SK-N-SH treated with all-trans-retinoic acid at 6 μM for 48 hours (cell line): ENCODE measurements around the gene TTYH2.

ENCODE experiments used
- ATAC-seq: fragments of 200-7000 bp; cut with Tn5 transposase; 3 replicates; pipeline ENCODE4 v1.9.1; 2020; ENCODE audit warnings: mild to moderate bottlenecking, moderate library complexity
- ARNTL ChIP-seq: fragments of 450-650 bp; formaldehyde crosslinking; IDR thresholded peaks from 2 replicates; pipeline ENCODE4 v1.5.0; 2020; ENCODE audit warnings: low read depth, mild to moderate bottlenecking, moderate library complexity, borderline replicate concordance
- BACH2 ChIP-seq: fragments of 250-450 bp; sonication (Bioruptor Pico); IDR thresholded peaks from 2 replicates; pipeline ENCODE4 v1.9.0; 2021; ENCODE audit warnings: mild to moderate bottlenecking, borderline replicate concordance
- CSDC2 ChIP-seq: fragments of 250-450 bp; sonication (Bioruptor Pico); IDR thresholded peaks from 2 replicates; pipeline ENCODE4 v1.5.0; 2020; ENCODE audit warnings: mild to moderate bottlenecking, moderate library complexity
- GLIS3 ChIP-seq: fragments of 250-450 bp; sonication (Bioruptor Pico); IDR thresholded peaks from 2 replicates; pipeline ENCODE4 v1.5.0; 2020; ENCODE audit warnings: mild to moderate bottlenecking, moderate library complexity
- OSR1 ChIP-seq: fragments of 250-450 bp; sonication (Bioruptor Pico); IDR thresholded peaks from 2 replicates; pipeline ENCODE4 v1.8.0; 2022; ENCODE audit warnings: moderate library complexity, mild to moderate bottlenecking, inconsistent platforms
- PPARA ChIP-seq: fragments of 250-450 bp; sonication (Bioruptor Pico); IDR thresholded peaks from 2 replicates; pipeline ENCODE4 v1.5.0; 2020; ENCODE audit warnings: mild to moderate bottlenecking, borderline replicate concordance
- RARB ChIP-seq: fragments of 250-450 bp; sonication (Bioruptor Pico); IDR thresholded peaks from 2 replicates; pipeline ENCODE4 v1.8.0; 2021; ENCODE audit warnings: mild to moderate bottlenecking, moderate library complexity
- SNAI2 ChIP-seq: fragments of 250-450 bp; sonication (Bioruptor Pico); IDR thresholded peaks from 2 replicates; pipeline ENCODE4 v1.5.0; 2020; ENCODE audit warnings: mild to moderate bottlenecking, moderate library complexity
- TCF4 ChIP-seq: fragments of 250-450 bp; sonication (Bioruptor Pico); IDR thresholded peaks from 2 replicates; pipeline ENCODE4 v1.8.0; 2021; ENCODE audit warnings: mild to moderate bottlenecking, moderate library complexity, borderline replicate concordance
- TOX ChIP-seq: fragments of 250-450 bp; sonication (Bioruptor Pico); IDR thresholded peaks from 2 replicates; pipeline ENCODE4 v1.8.0; 2021; ENCODE audit warnings: mild to moderate bottlenecking, moderate library complexity, borderline replicate concordance
- ZC3H10 ChIP-seq: fragments of 250-450 bp; sonication (Bioruptor Pico); IDR thresholded peaks from 2 replicates; pipeline ENCODE4 v1.5.1; 2021; ENCODE audit warnings: mild to moderate bottlenecking, moderate library complexity
- ZFP3 ChIP-seq: fragments of 250-450 bp; sonication (Bioruptor Pico); IDR thresholded peaks from 2 replicates; pipeline ENCODE4 v1.5.0; 2020; ENCODE audit warnings: mild to moderate bottlenecking, moderate library complexity
- ZFP30 ChIP-seq: fragments of 450-650 bp; formaldehyde crosslinking; IDR thresholded peaks from 2 replicates; pipeline ENCODE4 v1.5.0; 2022; ENCODE audit warnings: mild to moderate bottlenecking, moderate library complexity
- ZNF565 ChIP-seq: fragments of 450-650 bp; formaldehyde crosslinking; conservative IDR thresholded peaks from 2 replicates; pipeline ENCODE4 v1.5.0; 2020; ENCODE audit warnings: low read depth, mild to moderate bottlenecking, moderate library complexity
- ZNF70 ChIP-seq: fragments of 450-650 bp; formaldehyde crosslinking; IDR thresholded peaks from 2 replicates; pipeline ENCODE4 v1.5.0; 2020; ENCODE audit warnings: mild to moderate bottlenecking, moderate library complexity
- TF ChIP-seq, protein P1 (sequence below): fragments of 250-450 bp; sonication (Bioruptor Pico); IDR thresholded peaks from 2 replicates; pipeline ENCODE4 v1.5.1; 2021; ENCODE audit warnings: mild to moderate bottlenecking, moderate library complexity
- TF ChIP-seq, protein P2 (sequence below): fragments of 250-450 bp; sonication (Bioruptor Pico); IDR thresholded peaks from 2 replicates; pipeline ENCODE4 v1.8.0; 2020; ENCODE audit warnings: mild to moderate bottlenecking, moderate library complexity, borderline replicate concordance
- TF ChIP-seq, protein P3 (sequence below): fragments of 250-450 bp; sonication (Bioruptor Pico); IDR thresholded peaks from 2 replicates; pipeline ENCODE4 v1.8.0; 2021; ENCODE audit warnings: low read depth, mild to moderate bottlenecking, moderate library complexity, borderline replicate concordance
- TF ChIP-seq, protein P4 (sequence below): fragments of 250-450 bp; sonication (Bioruptor Pico); IDR thresholded peaks from 2 replicates; pipeline ENCODE4 v1.5.0; 2020; ENCODE audit warnings: mild to moderate bottlenecking, moderate library complexity

TTYH2 gene

DNA sequence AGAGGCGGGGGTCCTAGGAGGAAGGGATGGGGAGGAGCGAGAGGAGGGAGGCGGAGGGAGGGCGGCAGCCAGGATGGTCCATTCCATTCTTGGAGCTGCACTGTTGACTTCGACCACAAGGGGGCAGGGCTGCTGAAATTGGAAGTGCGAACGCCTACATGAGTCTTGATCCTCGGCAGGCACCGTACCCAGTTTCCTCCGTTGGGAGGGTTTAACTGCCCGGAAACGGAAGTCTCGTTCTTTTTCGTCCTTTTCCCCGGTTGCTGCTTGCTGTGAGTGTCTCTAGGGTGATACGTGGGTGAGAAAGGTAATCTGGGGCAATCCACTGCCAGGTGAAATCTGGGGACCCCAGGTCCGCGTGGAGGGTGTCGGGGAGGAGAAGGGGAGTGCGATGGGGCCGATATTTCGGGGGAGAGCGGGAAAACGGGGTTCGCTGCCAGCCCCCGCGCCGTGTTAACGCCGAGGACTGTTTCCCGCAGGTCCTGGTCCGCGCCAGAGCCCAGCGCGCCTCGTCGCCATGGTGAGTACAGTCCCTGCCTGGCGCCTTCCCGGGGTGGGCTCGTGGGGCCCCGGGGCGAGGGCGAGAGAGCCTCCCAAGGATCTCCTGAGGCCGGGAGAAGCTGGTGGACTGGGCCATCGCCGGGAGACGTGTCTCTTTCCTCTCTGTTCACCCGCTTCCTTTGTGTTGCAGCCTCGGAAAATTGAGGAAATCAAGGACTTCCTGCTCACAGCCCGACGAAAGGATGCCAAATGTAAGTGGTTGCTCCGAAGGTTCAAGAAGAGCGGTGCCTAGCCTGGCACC is 9.7 kb upstream of the TTYH2 start, which contains the start of gene RPL38 (continued):
- TF ChIP-seq ZFP30 (CRISPR knock-in tag): no peak
- TF ChIP-seq TCF4: peak; percentile 50; the same call in 1 of the 2 replicates
- TF ChIP-seq ZNF565 (CRISPR knock-in tag): no peak
- TF ChIP-seq ZNF70: peak; percentile 55; the same call in 1 of the 2 replicates
- TF ChIP-seq GLIS3 (CRISPR knock-in tag): peak; percentile 90; the same call in 1 of the 2 replicates
- no peak for TF ChIP-seq BACH2 (CRISPR knock-in tag)
- TF ChIP-seq SNAI2 (CRISPR knock-in tag): no peak
- peak; percentile 73; the same call in 1 of the 2 replicates for TF ChIP-seq ZFP3
- TF ChIP-seq, protein P1, sequence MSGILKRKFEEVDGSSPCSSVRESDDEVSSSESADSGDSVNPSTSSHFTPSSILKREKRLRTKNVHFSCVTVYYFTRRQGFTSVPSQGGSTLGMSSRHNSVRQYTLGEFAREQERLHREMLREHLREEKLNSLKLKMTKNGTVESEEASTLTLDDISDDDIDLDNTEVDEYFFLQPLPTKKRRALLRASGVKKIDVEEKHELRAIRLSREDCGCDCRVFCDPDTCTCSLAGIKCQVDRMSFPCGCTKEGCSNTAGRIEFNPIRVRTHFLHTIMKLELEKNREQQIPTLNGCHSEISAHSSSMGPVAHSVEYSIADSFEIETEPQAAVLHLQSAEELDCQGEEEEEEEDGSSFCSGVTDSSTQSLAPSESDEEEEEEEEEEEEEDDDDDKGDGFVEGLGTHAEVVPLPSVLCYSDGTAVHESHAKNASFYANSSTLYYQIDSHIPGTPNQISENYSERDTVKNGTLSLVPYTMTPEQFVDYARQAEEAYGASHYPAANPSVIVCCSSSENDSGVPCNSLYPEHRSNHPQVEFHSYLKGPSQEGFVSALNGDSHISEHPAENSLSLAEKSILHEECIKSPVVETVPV (CRISPR knock-in tag): peak; percentile 82; the same call in 1 of the 2 replicates
- TF ChIP-seq PPARA: no peak
- TF ChIP-seq, all 23 proteins: peak for 12

DNA sequence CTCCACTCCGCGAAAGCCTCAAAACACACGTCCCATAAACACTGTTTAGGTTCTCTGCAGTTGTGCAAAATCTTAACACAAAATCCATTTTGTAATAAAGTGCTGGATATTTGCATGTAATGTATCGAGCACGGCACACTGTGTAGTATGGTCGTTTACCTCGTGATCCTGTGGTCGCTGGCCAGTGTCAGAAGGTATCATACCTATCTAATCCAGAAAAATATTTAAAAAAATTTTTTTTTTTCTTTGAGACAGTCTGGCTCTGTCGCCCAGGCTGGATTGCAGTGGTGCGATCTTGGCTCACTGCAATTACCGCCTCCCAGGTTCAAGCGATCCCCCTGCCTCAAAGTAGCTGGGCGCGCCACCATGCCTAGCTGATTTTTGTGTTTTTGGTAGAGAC is 8.9 kb upstream of the TTYH2 start:
- ATAC-seq: no peak
- TF ChIP-seq TCF4 (no peak), TOX (CRISPR knock-in tag) (no peak), BACH2 (CRISPR knock-in tag) (no peak), ZC3H10 (CRISPR knock-in tag) (no peak), CSDC2 (CRISPR knock-in tag) (no peak)
- TF ChIP-seq, protein P2, sequence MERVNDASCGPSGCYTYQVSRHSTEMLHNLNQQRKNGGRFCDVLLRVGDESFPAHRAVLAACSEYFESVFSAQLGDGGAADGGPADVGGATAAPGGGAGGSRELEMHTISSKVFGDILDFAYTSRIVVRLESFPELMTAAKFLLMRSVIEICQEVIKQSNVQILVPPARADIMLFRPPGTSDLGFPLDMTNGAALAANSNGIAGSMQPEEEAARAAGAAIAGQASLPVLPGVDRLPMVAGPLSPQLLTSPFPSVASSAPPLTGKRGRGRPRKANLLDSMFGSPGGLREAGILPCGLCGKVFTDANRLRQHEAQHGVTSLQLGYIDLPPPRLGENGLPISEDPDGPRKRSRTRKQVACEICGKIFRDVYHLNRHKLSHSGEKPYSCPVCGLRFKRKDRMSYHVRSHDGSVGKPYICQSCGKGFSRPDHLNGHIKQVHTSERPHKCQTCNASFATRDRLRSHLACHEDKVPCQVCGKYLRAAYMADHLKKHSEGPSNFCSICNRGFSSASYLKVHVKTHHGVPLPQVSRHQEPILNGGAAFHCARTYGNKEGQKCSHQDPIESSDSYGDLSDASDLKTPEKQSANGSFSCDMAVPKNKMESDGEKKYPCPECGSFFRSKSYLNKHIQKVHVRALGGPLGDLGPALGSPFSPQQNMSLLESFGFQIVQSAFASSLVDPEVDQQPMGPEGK (CRISPR knock-in tag): no peak
- TF ChIP-seq, protein P3, sequence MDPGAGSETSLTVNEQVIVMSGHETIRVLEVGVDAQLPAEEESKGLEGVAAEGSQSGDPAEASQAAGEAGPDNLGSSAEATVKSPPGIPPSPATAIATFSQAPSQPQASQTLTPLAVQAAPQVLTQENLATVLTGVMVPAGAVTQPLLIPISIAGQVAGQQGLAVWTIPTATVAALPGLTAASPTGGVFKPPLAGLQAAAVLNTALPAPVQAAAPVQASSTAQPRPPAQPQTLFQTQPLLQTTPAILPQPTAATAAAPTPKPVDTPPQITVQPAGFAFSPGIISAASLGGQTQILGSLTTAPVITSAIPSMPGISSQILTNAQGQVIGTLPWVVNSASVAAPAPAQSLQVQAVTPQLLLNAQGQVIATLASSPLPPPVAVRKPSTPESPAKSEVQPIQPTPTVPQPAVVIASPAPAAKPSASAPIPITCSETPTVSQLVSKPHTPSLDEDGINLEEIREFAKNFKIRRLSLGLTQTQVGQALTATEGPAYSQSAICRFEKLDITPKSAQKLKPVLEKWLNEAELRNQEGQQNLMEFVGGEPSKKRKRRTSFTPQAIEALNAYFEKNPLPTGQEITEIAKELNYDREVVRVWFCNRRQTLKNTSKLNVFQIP: no peak

DNA sequence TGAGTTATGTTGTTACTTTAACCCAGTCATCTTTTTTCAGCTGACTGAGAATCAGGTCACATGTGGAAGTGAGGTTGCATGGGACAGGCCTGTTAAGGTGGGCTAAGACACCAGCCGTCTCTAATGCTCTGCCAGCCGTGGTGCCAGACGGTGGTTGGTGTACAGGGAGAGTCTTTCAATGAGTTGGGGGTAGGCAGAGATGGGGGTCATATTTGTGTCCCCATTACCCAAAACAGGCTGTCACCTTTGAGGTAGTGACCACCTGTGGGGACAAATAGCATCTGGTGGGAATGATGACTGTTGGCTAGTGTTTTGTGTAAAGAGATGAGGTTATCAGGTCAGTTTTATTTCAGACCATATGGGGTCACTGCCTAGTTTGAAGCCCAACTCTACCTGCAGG is 8.1 kb upstream of the TTYH2 start:
- ATAC-seq: no peak
- TF ChIP-seq, protein P2 (CRISPR knock-in tag): 0 out of 2 replicates have a peak, but pooled peaks have one; percentile 15
- 0 out of 2 replicates have a peak, but pooled peaks have one; percentile 58 for TF ChIP-seq GLIS3 (CRISPR knock-in tag)
- TF ChIP-seq OSR1 (CRISPR knock-in tag): no peak
- TF ChIP-seq ARNTL (CRISPR knock-in tag): no peak
- TF ChIP-seq ZNF70: no peak

DNA sequence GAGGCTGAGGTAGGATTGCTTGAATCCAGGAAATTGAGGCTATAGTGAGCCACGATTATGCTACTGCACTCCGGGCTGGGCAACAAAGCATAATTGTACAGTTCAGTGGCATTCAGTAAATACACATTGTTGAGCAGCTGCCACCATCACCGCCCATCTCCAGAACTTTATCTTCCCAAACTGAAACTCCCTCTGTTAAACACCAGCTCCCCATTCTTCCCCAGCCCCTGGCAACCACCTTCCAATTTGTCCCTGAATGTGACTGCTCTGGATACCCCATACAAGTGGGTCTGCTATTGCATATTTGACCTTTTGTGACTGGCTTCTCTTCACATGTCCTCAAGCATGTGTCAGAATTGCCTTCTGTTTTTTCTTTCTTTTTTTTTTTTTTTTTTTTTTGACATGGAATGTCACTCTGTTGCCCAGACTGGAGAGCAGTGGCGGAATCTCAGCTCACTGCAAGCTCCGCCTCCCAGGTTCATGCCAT is 7.0 kb upstream of the TTYH2 start:
- TF ChIP-seq PPARA: no peak
- TF ChIP-seq, protein P3: no peak
- TF ChIP-seq CSDC2 (CRISPR knock-in tag): no peak
- no peak; the same call in 1 of the 2 replicates for TF ChIP-seq RARB (CRISPR knock-in tag)
- TF ChIP-seq ZNF70: no peak
- TF ChIP-seq TOX (CRISPR knock-in tag): no peak
- TF ChIP-seq, protein P4, sequence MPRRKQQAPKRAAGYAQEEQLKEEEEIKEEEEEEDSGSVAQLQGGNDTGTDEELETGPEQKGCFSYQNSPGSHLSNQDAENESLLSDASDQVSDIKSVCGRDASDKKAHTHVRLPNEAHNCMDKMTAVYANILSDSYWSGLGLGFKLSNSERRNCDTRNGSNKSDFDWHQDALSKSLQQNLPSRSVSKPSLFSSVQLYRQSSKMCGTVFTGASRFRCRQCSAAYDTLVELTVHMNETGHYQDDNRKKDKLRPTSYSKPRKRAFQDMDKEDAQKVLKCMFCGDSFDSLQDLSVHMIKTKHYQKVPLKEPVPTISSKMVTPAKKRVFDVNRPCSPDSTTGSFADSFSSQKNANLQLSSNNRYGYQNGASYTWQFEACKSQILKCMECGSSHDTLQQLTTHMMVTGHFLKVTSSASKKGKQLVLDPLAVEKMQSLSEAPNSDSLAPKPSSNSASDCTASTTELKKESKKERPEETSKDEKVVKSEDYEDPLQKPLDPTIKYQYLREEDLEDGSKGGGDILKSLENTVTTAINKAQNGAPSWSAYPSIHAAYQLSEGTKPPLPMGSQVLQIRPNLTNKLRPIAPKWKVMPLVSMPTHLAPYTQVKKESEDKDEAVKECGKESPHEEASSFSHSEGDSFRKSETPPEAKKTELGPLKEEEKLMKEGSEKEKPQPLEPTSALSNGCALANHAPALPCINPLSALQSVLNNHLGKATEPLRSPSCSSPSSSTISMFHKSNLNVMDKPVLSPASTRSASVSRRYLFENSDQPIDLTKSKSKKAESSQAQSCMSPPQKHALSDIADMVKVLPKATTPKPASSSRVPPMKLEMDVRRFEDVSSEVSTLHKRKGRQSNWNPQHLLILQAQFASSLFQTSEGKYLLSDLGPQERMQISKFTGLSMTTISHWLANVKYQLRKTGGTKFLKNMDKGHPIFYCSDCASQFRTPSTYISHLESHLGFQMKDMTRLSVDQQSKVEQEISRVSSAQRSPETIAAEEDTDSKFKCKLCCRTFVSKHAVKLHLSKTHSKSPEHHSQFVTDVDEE (CRISPR knock-in tag): no peak
- ATAC-seq: no peak
